Parietal lobe (tissue), 1 donor: ENCODE data around the gene OTP. TPM values are rescaled to one million over a fixed set of nuclear protein-coding genes. Genes with fewer than 3 reads are reported as not detected.

Source experiments
- total RNA-seq: library from RNA; depleted of rRNA; stranded (reverse); fragments of >200 nt; gene quantifications from one replicate; pipeline ENCODE4 v1.2.3, GENCODE V29; 2014

OTP gene
- not detected for total RNA-seq

DNA sequence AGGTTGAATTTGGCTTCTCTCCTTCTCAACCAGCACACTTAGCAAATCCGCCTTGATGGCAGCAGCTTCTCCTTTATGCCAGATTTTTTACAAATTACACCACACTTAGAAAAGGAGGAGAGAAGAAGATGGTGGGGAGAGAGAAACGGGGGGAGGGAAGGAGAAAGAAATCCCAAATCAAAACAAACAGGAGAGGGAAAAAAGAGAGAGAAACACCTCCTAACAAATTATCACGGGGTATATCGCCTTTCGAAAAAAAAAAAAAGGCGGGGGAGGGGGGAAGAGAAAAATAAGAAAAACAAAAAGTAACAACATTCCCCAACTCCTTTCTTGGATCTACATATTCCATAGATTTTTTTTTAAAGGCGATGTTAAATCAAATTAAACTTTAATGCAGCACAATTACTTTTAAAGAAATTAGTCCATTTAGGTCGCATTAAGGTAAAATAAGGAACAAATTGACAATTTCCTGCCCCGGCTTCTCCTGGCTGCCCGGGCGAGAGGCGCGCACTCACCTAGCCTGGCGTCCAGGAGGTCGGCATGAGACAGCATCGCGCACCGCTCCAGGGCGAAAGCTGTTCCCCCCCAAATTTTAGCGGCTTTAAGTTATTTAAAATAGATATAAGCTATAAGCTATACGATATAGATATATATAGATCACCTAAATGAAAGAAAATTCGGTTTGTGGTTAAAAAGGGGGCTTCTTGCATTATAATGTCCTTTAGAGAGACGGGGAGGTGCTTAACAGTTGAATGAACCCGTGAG, at the start of gene OTP:
Gene OTP (minus strand): TSS at position 716 of the 765 bp plus-strand sequence. CDS start 164 bp downstream, at position 552.

Other genes starting within 250 kb of the OTP start
- 85.4 TPM for gene WDR41, start 146.4 kb downstream of the OTP start, total RNA-seq
- 58.5 TPM for gene TBCA, start 137.6 kb upstream of the OTP start, total RNA-seq